WTC11 (cell line): ENCODE data around the gene GRM4. TPM values are rescaled to one million over a fixed set of nuclear protein-coding genes. Genes with fewer than 3 reads are reported as not detected.

Experiments used
- ATAC-seq: fragments of 200-7000 bp; cut with Tn5 transposase; 2 replicates; pipeline ENCODE4 v1.10.0; 2021; ENCODE audit warnings: mild to moderate bottlenecking, moderate library complexity
- CTCF ChIA-PET: fragments of 300-600 bp; sonication (Branson Sonifier 250); formaldehyde crosslinking; loops from one replicate; lab custom pipeline; 2021; ENCODE audit warnings: antibody characterized with exemption; lab: Charles Lee
- POLR2A ChIA-PET: fragments of 350-600 bp; sonication (Branson Sonifier 250); formaldehyde crosslinking; loops from one replicate; lab custom pipeline; 2021; ENCODE audit warnings: antibody characterized with exemption; lab: Charles Lee
- DNase-seq: peaks from one replicate; pipeline ENCODE4 v3.0.0; 2021; ENCODE audit warnings: low spot score
- H3K27ac Mint-ChIP-seq: 2 replicates; pipeline ENCODE4 v1.8.0; 2021; ENCODE audit warnings: mixed read lengths
- H3K27me3 Mint-ChIP-seq: 2 replicates; pipeline ENCODE4 v1.8.0; 2021; ENCODE audit warnings: low read depth, mild to moderate bottlenecking, moderate library complexity, mixed read lengths
- H3K36me3 Mint-ChIP-seq: 2 replicates; pipeline ENCODE4 v1.8.0; 2021; ENCODE audit warnings: mixed read lengths
- H3K4me1 Mint-ChIP-seq: 2 replicates; pipeline ENCODE4 v1.8.0; 2022; ENCODE audit warnings: mixed read lengths
- H3K4me3 Mint-ChIP-seq: 2 replicates; pipeline ENCODE4 v1.8.0; 2021; ENCODE audit warnings: mild to moderate bottlenecking, moderate library complexity, mixed read lengths
- H3K9me3 Mint-ChIP-seq: 2 replicates; pipeline ENCODE4 v1.8.0; 2021; ENCODE audit warnings: mixed read lengths
- ARID4B ChIP-seq: sonication (generic); formaldehyde crosslinking; IDR thresholded peaks from 2 replicates; pipeline ENCODE4 v1.8.0; 2023; ENCODE audit warnings: missing genetic modification reagents, mild to moderate bottlenecking, borderline replicate concordance
- ATF2 ChIP-seq: sonication (generic); formaldehyde crosslinking; IDR thresholded peaks from 2 replicates; pipeline ENCODE4 v1.8.1; 2022; ENCODE audit warnings: low read depth, missing genetic modification reagents, borderline replicate concordance
- CREM ChIP-seq: sonication (generic); formaldehyde crosslinking; IDR thresholded peaks from 2 replicates; pipeline ENCODE4 v1.8.1; 2022; ENCODE audit warnings: mild to moderate bottlenecking, missing genetic modification reagents, moderate library complexity
- FOXJ3 ChIP-seq: sonication (generic); formaldehyde crosslinking; IDR thresholded peaks from 2 replicates; pipeline ENCODE4 v1.9.0; 2021; ENCODE audit warnings: missing genetic modification reagents, mild to moderate bottlenecking, borderline replicate concordance
- FOXP1 ChIP-seq: sonication (generic); formaldehyde crosslinking; IDR thresholded peaks from 2 replicates; pipeline ENCODE4 v1.8.0; 2022; ENCODE audit warnings: missing genetic modification reagents, mild to moderate bottlenecking, moderate library complexity, borderline replicate concordance
- GABPB1 ChIP-seq: sonication (generic); formaldehyde crosslinking; IDR thresholded peaks from 2 replicates; pipeline ENCODE4 v1.8.1; 2023; ENCODE audit warnings: mild to moderate bottlenecking, missing genetic modification reagents
- GRHL2 ChIP-seq: fragments of 250-450 bp; sonication (Bioruptor Pico); IDR thresholded peaks from 2 replicates; pipeline ENCODE4 v1.8.0; 2022; ENCODE audit warnings: mild to moderate bottlenecking, moderate library complexity; ENCODE audit not compliant: insufficient replicate concordance, severe bottlenecking
- GTF2I ChIP-seq: fragments of 250-450 bp; sonication (Bioruptor Pico); conservative IDR thresholded peaks from 2 replicates; pipeline ENCODE4 v1.4.0; 2021; ENCODE audit warnings: mild to moderate bottlenecking
- KAT7 ChIP-seq: sonication (generic); formaldehyde crosslinking; IDR thresholded peaks from 2 replicates; pipeline ENCODE4 v1.8.1; 2023; ENCODE audit warnings: missing genetic modification reagents, mild to moderate bottlenecking, borderline replicate concordance
- MYBL2 ChIP-seq: sonication (generic); formaldehyde crosslinking; IDR thresholded peaks from 2 replicates; pipeline ENCODE4 v1.8.1; 2023; ENCODE audit warnings: mild to moderate bottlenecking, moderate library complexity, missing genetic modification reagents
- PRRX2 ChIP-seq: fragments of 250-450 bp; sonication (Bioruptor Pico); IDR thresholded peaks from 2 replicates; pipeline ENCODE4 v1.8.0; 2021; ENCODE audit warnings: mild to moderate bottlenecking
- ZBTB21 ChIP-seq: sonication (generic); formaldehyde crosslinking; IDR thresholded peaks from 2 replicates; pipeline ENCODE4 v1.8.1; 2023; ENCODE audit warnings: mild to moderate bottlenecking, missing genetic modification reagents, borderline replicate concordance
- ZNF396 ChIP-seq: fragments of 250-450 bp; sonication (Bioruptor Pico); IDR thresholded peaks from 2 replicates; pipeline ENCODE4 v1.8.0; 2021; ENCODE audit warnings: mild to moderate bottlenecking, moderate library complexity, borderline replicate concordance
- ZNF416 ChIP-seq: fragments of 250-450 bp; sonication (Bioruptor Pico); IDR thresholded peaks from 2 replicates; pipeline ENCODE4 v1.9.0; 2021; ENCODE audit warnings: mild to moderate bottlenecking, inconsistent platforms
- ZNF532 ChIP-seq: fragments of 250-450 bp; sonication (Bioruptor Pico); IDR thresholded peaks from 2 replicates; pipeline ENCODE4 v1.9.0; 2021; ENCODE audit warnings: mild to moderate bottlenecking, borderline replicate concordance
- total RNA-seq: library from RNA; stranded (reverse); gene quantifications from 3 replicates; pipeline ENCODE4 v1.2.3, GENCODE V29; 2021
- TF ChIP-seq, protein P1 (sequence below): sonication (generic); formaldehyde crosslinking; IDR thresholded peaks from 2 replicates; pipeline ENCODE4 v1.8.1; 2023; ENCODE audit warnings: mild to moderate bottlenecking, missing genetic modification reagents
- TF ChIP-seq, protein P2 (sequence below): sonication (generic); formaldehyde crosslinking; IDR thresholded peaks from 2 replicates; pipeline ENCODE4 v1.8.0; 2022; ENCODE audit warnings: mild to moderate bottlenecking, missing genetic modification reagents
- TF ChIP-seq, protein P3 (sequence below): sonication (generic); formaldehyde crosslinking; IDR thresholded peaks from 2 replicates; pipeline ENCODE4 v1.8.1; 2022; ENCODE audit warnings: mild to moderate bottlenecking, moderate library complexity, missing genetic modification reagents
- TF ChIP-seq, protein P4 (sequence below): sonication (generic); formaldehyde crosslinking; IDR thresholded peaks from 2 replicates; pipeline ENCODE4 v1.8.1; 2023; ENCODE audit warnings: mild to moderate bottlenecking, missing genetic modification reagents, moderate library complexity

GRM4 gene
- total RNA-seq, 1 experiment from 2014 or later: 34.5 TPM

- TF ChIP-seq, protein P1, sequence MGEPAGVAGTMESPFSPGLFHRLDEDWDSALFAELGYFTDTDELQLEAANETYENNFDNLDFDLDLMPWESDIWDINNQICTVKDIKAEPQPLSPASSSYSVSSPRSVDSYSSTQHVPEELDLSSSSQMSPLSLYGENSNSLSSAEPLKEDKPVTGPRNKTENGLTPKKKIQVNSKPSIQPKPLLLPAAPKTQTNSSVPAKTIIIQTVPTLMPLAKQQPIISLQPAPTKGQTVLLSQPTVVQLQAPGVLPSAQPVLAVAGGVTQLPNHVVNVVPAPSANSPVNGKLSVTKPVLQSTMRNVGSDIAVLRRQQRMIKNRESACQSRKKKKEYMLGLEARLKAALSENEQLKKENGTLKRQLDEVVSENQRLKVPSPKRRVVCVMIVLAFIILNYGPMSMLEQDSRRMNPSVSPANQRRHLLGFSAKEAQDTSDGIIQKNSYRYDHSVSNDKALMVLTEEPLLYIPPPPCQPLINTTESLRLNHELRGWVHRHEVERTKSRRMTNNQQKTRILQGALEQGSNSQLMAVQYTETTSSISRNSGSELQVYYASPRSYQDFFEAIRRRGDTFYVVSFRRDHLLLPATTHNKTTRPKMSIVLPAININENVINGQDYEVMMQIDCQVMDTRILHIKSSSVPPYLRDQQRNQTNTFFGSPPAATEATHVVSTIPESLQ (CRISPR knock-in tag): no peak
- TF ChIP-seq, protein P2, sequence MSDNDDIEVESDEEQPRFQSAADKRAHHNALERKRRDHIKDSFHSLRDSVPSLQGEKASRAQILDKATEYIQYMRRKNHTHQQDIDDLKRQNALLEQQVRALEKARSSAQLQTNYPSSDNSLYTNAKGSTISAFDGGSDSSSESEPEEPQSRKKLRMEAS (CRISPR knock-in tag): no peak
- no peak for TF ChIP-seq ZNF532 (CRISPR knock-in tag)
- TF ChIP-seq GABPB1 (CRISPR knock-in tag): no peak
- TF ChIP-seq, protein P3, sequence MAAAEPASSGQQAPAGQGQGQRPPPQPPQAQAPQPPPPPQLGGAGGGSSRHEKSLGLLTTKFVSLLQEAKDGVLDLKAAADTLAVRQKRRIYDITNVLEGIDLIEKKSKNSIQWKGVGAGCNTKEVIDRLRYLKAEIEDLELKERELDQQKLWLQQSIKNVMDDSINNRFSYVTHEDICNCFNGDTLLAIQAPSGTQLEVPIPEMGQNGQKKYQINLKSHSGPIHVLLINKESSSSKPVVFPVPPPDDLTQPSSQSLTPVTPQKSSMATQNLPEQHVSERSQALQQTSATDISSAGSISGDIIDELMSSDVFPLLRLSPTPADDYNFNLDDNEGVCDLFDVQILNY (CRISPR knock-in tag): no peak
- TF ChIP-seq GRHL2 (CRISPR knock-in tag): no peak
Measured at GRCh38 chr6:33992191-33992590, 153.7 kb downstream of the GRM4 start (continued).

GRCh38 chr6:33991610-33992009 lies 154.3 kb downstream of the GRM4 start:
- POLR2A ChIA-PET: no interaction called here
- DNase-seq: no peak
- Mint-ChIP-seq H3K36me3 (peaks cover 7% of the 10 kb centered on the region), H3K4me1 (peaks cover 15% of the 10 kb centered on the region), H3K4me3 (no peak overlapping the region), H3K27me3 (peaks cover 66% of the 10 kb centered on the region), H3K9me3 (peaks cover 12% of the 10 kb centered on the region), H3K27ac (no peak overlapping the region)
- ATAC-seq: no peak
- CTCF ChIA-PET: interaction anchor here (1.0 to 2.4 kb wide), 3 partner anchors 24 to 36 kb away, joined by 3 to 6 read pairs (median 4); no protein-coding TSS in a partner anchor
- no peak for TF ChIP-seq GTF2I (CRISPR knock-in tag)
- TF ChIP-seq CREM: no peak
- TF ChIP-seq ZBTB21 (CRISPR knock-in tag): no peak
- no peak for TF ChIP-seq FOXP1 (CRISPR knock-in tag)
- TF ChIP-seq PRRX2 (CRISPR knock-in tag): no peak
- TF ChIP-seq ATF2 (CRISPR knock-in tag): no peak
- no peak for TF ChIP-seq MYBL2
- TF ChIP-seq, protein P4, sequence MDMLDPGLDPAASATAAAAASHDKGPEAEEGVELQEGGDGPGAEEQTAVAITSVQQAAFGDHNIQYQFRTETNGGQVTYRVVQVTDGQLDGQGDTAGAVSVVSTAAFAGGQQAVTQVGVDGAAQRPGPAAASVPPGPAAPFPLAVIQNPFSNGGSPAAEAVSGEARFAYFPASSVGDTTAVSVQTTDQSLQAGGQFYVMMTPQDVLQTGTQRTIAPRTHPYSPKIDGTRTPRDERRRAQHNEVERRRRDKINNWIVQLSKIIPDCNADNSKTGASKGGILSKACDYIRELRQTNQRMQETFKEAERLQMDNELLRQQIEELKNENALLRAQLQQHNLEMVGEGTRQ: no peak
- no peak for TF ChIP-seq KAT7
- no peak for TF ChIP-seq ARID4B (CRISPR knock-in tag)
- TF ChIP-seq ZNF416: no peak
- TF ChIP-seq, protein P3 (CRISPR knock-in tag): no peak
- TF ChIP-seq FOXJ3 (CRISPR knock-in tag): no peak
- TF ChIP-seq ZNF396 (CRISPR knock-in tag): no peak
